HS-5 (cell line): ENCODE measurements around the gene C2CD3.

Experiments
- DNase-seq: peaks from one replicate; pipeline ENCODE4 v3.0.0-alpha.2; 2012; ENCODE audit warnings: low read depth

Gene C2CD3

GRCh38 chr11:73980001-73980961 lies 190.5 kb downstream of the C2CD3 start:
- DNase-seq = no peak

- DNase-seq = no peak
These were observed 192.2 kb downstream of the C2CD3 start for GRCh38 chr11:73978576-73979086.

- DNase-seq = no peak
These were observed 192.8 kb downstream of the C2CD3 start for GRCh38 chr11:73977856-73978519.

- DNase-seq = no peak
These were observed 194.2 kb downstream of the C2CD3 start for GRCh38 chr11:73976451-73977151.

- DNase-seq = no peak
These were observed 195.4 kb downstream of the C2CD3 start for GRCh38 chr11:73975479-73975757.

- DNase-seq = no peak
These were observed 196.0 kb downstream of the C2CD3 start for GRCh38 chr11:73974604-73975478.

GRCh38 chr11:73972620-73973449 lies 198.0 kb downstream of the C2CD3 start:
- no peak for DNase-seq

GRCh38 chr11:73972187-73972586 lies 198.6 kb downstream of the C2CD3 start:
- DNase-seq = no peak

- DNase-seq = no peak
These were observed 199.6 kb downstream of the C2CD3 start for GRCh38 chr11:73971175-73971719.

- no peak for DNase-seq
These were observed 200.6 kb downstream of the C2CD3 start for GRCh38 chr11:73969991-73970800.

- DNase-seq = no peak
These were observed 201.7 kb downstream of the C2CD3 start for GRCh38 chr11:73969091-73969490.

GRCh38 chr11:73968356-73968966 lies 202.3 kb downstream of the C2CD3 start:
- DNase-seq = no peak

GRCh38 chr11:73965764-73966121 lies 205.1 kb downstream of the C2CD3 start:
- DNase-seq = no peak

GRCh38 chr11:73965076-73965763 lies 205.6 kb downstream of the C2CD3 start:
- no peak for DNase-seq

GRCh38 chr11:73963861-73964260 lies 206.9 kb downstream of the C2CD3 start:
- no peak for DNase-seq
